Activated naive CD4-positive, alpha-beta T cell treated with Interleukin-2 at 50 U/mL for 16 hours (primary cell): ENCODE data around the gene SLC2A4RG.

Source experiments
- DNase-seq: peaks from one replicate; pipeline ENCODE4 v3.0.0-alpha.2; 2020

Gene SLC2A4RG

GRCh38 chr20:63741676-63742380 is 2.3 kb downstream of the SLC2A4RG start:
- no peak for DNase-seq

- no peak for DNase-seq
Observed at GRCh38 chr20:63742381-63743024, 2.9 kb downstream of the SLC2A4RG start.

GRCh38 chr20:63743210-63743970 is 3.8 kb downstream of the SLC2A4RG start:
- DNase-seq, result no peak

GRCh38 chr20:63744158-63744557 is 4.6 kb downstream of the SLC2A4RG start:
- no peak for DNase-seq

- no peak for DNase-seq
Observed at GRCh38 chr20:63744574-63745423, 5.2 kb downstream of the SLC2A4RG start.

- no peak for DNase-seq
Observed at GRCh38 chr20:63745424-63745805, 5.8 kb downstream of the SLC2A4RG start.

- no peak for DNase-seq
Observed at GRCh38 chr20:63745961-63746731, 6.6 kb downstream of the SLC2A4RG start.

GRCh38 chr20:63746751-63747315 is 7.3 kb downstream of the SLC2A4RG start:
- DNase-seq, result no peak

GRCh38 chr20:63747622-63748069 is 8.1 kb downstream of the SLC2A4RG start:
- no peak for DNase-seq

- DNase-seq, result no peak
Observed at GRCh38 chr20:63748070-63748933, 8.7 kb downstream of the SLC2A4RG start.

- no peak for DNase-seq
Observed at GRCh38 chr20:63748934-63749270, 9.3 kb downstream of the SLC2A4RG start.

- DNase-seq, result no peak
Observed at GRCh38 chr20:63749597-63750508, 10.3 kb downstream of the SLC2A4RG start.

- DNase-seq, result peak; percentile 66
Observed at GRCh38 chr20:63750807-63751470, 11.4 kb downstream of the SLC2A4RG start.

GRCh38 chr20:63751471-63752271 is 12.1 kb downstream of the SLC2A4RG start:
- peak; percentile 28 for DNase-seq

GRCh38 chr20:63752411-63753101 is 13.0 kb downstream of the SLC2A4RG start:
- no peak for DNase-seq

- DNase-seq, result no peak
Observed at GRCh38 chr20:63753381-63753780, 13.8 kb downstream of the SLC2A4RG start.

GRCh38 chr20:63754008-63754407 is 14.4 kb downstream of the SLC2A4RG start:
- DNase-seq, result no peak
